ENCODE data around the gene SEC61A2.
"Not testable (repeated sequence)": the region's sequence is repeated elsewhere in the genome, so short reads cannot be mapped to it uniquely, and the experiment has no call there.

The SEC61A2 gene

GRCh38 chr10:12129222-12130111, at the start of gene SEC61A2:
SEC61A2 (plus strand) TSS chr10:12129677; CDS start chr10:12129788, 111 bp downstream.
- DNase-seq = peak; percentile 100

GRCh38 chr10:12081470-12081869, 48.0 kb upstream of the SEC61A2 start:
- no peak for DNase-seq

- DNase-seq = no peak
These were observed 47.5 kb upstream of the SEC61A2 start for GRCh38 chr10:12081879-12082557.

- DNase-seq = no peak
These were observed 40.6 kb upstream of the SEC61A2 start for GRCh38 chr10:12088919-12089318.

- DNase-seq = no peak
These were observed 38.1 kb upstream of the SEC61A2 start for GRCh38 chr10:12091421-12091820.

GRCh38 chr10:12097361-12097760, 32.1 kb upstream of the SEC61A2 start:
- not testable (repeated sequence) for DNase-seq

GRCh38 chr10:12097791-12098190, 31.7 kb upstream of the SEC61A2 start:
- no peak for DNase-seq

- DNase-seq = no peak
These were observed 30.5 kb upstream of the SEC61A2 start for GRCh38 chr10:12098966-12099365.

- no peak for DNase-seq
These were observed 25.7 kb upstream of the SEC61A2 start for GRCh38 chr10:12103802-12104201.

- DNase-seq = no peak
These were observed 21.7 kb upstream of the SEC61A2 start for GRCh38 chr10:12107781-12108180.

GRCh38 chr10:12109286-12109685, 20.2 kb upstream of the SEC61A2 start:
- no peak for DNase-seq

GRCh38 chr10:12111528-12111927, 17.9 kb upstream of the SEC61A2 start:
- DNase-seq = no peak

GRCh38 chr10:12113627-12114026, 15.8 kb upstream of the SEC61A2 start:
- DNase-seq = no peak

GRCh38 chr10:12121673-12122072, 7.8 kb upstream of the SEC61A2 start:
- no peak for DNase-seq

- peak; percentile 76 for DNase-seq
These were observed 878 bp downstream of the SEC61A2 start for GRCh38 chr10:12130237-12130872.

- DNase-seq = no peak
These were observed 6.2 kb downstream of the SEC61A2 start for GRCh38 chr10:12135631-12136030.

- DNase-seq = no peak
These were observed 10.6 kb downstream of the SEC61A2 start for GRCh38 chr10:12140038-12140437.

- no peak for DNase-seq
These were observed 15.1 kb downstream of the SEC61A2 start for GRCh38 chr10:12144538-12144937.

- DNase-seq = no peak
These were observed 20.7 kb downstream of the SEC61A2 start for GRCh38 chr10:12150163-12150562.

GRCh38 chr10:12154516-12154915, 25.0 kb downstream of the SEC61A2 start:
- no peak for DNase-seq

- no peak for DNase-seq
These were observed 27.1 kb downstream of the SEC61A2 start for GRCh38 chr10:12156367-12157123.

- no peak for DNase-seq
These were observed 28.6 kb downstream of the SEC61A2 start for GRCh38 chr10:12158111-12158510.

- DNase-seq = no peak
These were observed 31.2 kb downstream of the SEC61A2 start for GRCh38 chr10:12160664-12161063.

Measured in activated effector memory CD4-positive, alpha-beta T cell treated with anti-CD3 and anti-CD28 coated beads, Interleukin-2, amount 50 U/mL, for 16 hours (primary cell).